Fibroblast of skin of scalp (primary cell): ENCODE results near the gene NCDN.

ENCODE experiments used
- DNase-seq: peaks from one replicate; pipeline ENCODE4 v3.0.0-alpha.2; 2013

NCDN gene

GRCh38 chr1:35554266-35555211 lies 3.1 kb upstream of the NCDN start:
- DNase-seq = no peak

- DNase-seq = no peak
Observed at GRCh38 chr1:35555212-35555584, 2.4 kb upstream of the NCDN start.

- no peak for DNase-seq
Observed at GRCh38 chr1:35555601-35556477, 1.8 kb upstream of the NCDN start.

- DNase-seq = no peak
Observed at GRCh38 chr1:35556484-35557117, 998 bp upstream of the NCDN start.

- DNase-seq = no peak
Observed at GRCh38 chr1:35557118-35557610, 435 bp upstream of the NCDN start, which contains the start of gene KIAA0319L. Gene KIAA0319L (minus strand): TSS chr1:35557403. CDS start chr1:35554491, 2,912 bp downstream.

- DNase-seq = no peak
Observed at GRCh38 chr1:35558374-35559316, 1.0 kb downstream of the NCDN start.

- DNase-seq = no peak
Observed at GRCh38 chr1:35559317-35559944, 1.8 kb downstream of the NCDN start.

GRCh38 chr1:35560256-35561225 lies 2.9 kb downstream of the NCDN start:
- no peak for DNase-seq

- DNase-seq = no peak
Observed at GRCh38 chr1:35561297-35561971, 3.8 kb downstream of the NCDN start.

GRCh38 chr1:35561972-35562680 lies 4.5 kb downstream of the NCDN start:
- DNase-seq = no peak

- DNase-seq = no peak
Observed at GRCh38 chr1:35563166-35563565, 5.6 kb downstream of the NCDN start.

- peak; percentile 69 for DNase-seq
Observed at GRCh38 chr1:35564037-35564883, 6.7 kb downstream of the NCDN start.

GRCh38 chr1:35564884-35565741 lies 7.5 kb downstream of the NCDN start:
- no peak for DNase-seq

- DNase-seq = no peak
Observed at GRCh38 chr1:35565742-35566133, 8.1 kb downstream of the NCDN start.

GRCh38 chr1:35567947-35568558 lies 10.5 kb downstream of the NCDN start:
- DNase-seq = no peak

- DNase-seq = peak; percentile 65
Observed at GRCh38 chr1:35568975-35569395, 11.4 kb downstream of the NCDN start.
